GM12892 (cell line): ENCODE measurements around the gene HSD11B2.

ENCODE experiments used
- DNase-seq: peaks from one replicate; pipeline ENCODE4 v3.0.0; 2011; ENCODE audit not compliant: insufficient read length
- FAIRE-seq: peaks from 2 replicates; lab custom pipeline; 2011; peaks lifted over from hg19 to GRCh38; lab: Jason Lieb, UNC
- POLR2A ChIP-seq: IDR thresholded peaks from 2 replicates; pipeline ENCODE4 v1.6.1; 2011; ENCODE audit warnings: low read depth, low read length, control low read depth
- POLR2AphosphoS5 ChIP-seq: IDR thresholded peaks from 2 replicates; pipeline ENCODE4 v1.6.1; 2011; ENCODE audit warnings: low read depth, low read length, control low read depth
- TAF1 ChIP-seq: IDR thresholded peaks from 2 replicates; pipeline ENCODE4 v1.6.1; 2011; ENCODE audit warnings: low read depth, mild to moderate bottlenecking, control low read depth, low read length, borderline replicate concordance

The HSD11B2 gene

DNA sequence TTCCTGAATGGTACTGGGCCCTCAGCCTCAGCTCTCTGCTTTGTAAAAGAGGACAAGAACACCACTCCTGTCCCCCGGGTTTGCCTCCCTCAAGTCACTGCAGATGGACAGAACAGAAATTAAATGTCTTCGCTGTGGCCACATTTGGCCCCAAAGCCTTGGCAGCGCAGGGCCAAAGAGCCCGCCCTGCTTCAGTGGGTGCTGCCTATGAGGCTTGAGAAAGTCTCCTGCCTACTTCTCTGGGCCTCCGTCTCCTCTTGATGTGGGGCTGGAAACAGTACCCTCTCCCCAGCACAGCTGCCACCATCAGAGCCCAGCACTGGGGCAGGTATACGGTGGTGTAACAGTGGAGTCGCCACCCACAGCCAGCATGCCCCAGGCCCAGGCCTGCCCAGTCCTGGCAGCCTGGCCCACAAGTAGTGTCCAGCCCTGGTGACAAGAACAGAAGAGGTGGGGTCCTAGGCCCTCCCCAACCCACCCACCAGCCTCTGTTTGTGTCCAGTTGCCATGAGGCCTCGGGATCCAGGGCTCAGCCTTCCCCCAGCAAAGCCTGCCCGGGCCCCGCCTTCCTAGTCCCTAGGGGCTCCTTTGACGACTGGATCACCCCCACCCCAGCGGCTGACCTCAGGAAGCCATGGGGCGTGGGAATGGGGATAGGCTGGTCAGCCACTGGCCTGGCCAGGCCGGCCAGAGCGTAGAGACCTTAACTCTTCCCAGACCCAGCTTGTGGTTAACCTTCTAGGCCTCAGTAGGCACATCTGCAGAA is 33.7 kb upstream of the HSD11B2 start:
- no peak for FAIRE-seq
- DNase-seq, result no peak
- no peak for TF ChIP-seq POLR2AphosphoS5
- TF ChIP-seq POLR2A, result no peak
- no peak for TF ChIP-seq TAF1

DNA sequence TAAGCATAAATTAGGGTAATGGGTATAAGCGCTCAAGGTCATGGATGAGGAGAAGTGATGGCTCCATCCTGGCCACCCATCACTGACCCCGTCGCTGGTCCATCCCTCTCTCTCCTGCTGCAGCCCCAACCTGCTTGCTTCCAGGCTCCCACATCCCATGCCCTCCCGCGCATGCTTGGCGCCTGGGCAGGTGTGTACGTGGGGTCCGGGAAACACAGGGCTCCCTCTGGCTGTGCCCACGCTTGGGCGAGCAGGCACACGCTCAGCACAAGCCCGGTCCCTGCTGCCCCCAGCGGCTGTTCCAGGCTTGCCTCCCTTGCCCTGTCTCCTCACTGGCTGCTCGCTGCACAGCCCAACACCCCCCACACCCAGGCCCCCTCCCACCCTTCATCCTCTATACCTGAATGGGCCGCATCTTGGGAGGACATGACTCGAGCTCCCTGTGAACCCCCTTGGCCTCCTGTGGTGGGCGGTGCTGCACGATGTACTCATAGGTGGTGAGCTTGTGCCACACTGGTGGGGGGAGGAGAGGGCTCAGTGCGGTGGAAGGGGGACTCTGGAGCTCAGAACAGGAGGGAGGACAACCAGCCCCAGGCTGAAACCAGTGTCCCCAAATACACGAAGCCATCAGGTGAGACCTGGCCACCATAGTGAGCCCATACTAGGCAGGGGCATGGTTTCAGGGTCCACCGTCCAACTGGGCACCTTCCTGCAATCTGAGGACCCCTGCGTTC is 32.9 kb upstream of the HSD11B2 start:
- DNase-seq (no peak), FAIRE-seq (no peak)
- no peak for TF ChIP-seq POLR2A

DNA sequence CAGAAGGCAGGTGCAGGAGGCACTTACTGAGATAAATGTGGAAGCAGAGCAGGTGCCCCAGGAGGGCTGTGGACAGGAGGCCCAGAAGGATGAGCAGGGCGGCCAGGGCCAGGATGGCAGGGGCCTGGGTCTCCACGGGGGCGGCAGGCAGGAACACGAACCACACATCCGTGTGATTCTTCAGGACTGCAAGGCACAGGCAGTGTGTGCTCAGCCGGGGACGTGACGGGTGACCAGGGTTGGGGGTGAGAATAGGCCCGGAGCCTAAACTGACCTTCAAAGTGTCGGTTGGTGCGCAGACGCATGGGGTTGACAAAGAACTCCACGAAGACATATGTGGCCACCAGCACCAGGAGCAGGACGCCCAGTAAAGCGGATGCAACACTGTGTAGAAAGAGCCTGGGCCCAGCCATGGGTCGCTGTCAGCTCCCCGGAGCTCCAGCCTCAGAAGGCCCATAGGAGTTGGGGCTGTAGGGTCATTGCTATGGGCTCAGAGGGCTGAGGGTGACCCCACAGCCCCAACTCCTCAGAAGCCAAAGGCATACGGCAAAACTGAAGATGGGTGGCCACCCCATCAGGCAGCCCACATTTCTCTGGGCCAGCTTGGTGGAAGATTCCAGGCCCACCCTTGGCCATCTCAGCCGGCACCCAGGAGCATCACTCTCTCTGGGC is 32.2 kb upstream of the HSD11B2 start:
- no peak for DNase-seq
- no peak for FAIRE-seq
- TF ChIP-seq TAF1, result no peak
- no peak for TF ChIP-seq POLR2AphosphoS5
- no peak for TF ChIP-seq POLR2A

DNA sequence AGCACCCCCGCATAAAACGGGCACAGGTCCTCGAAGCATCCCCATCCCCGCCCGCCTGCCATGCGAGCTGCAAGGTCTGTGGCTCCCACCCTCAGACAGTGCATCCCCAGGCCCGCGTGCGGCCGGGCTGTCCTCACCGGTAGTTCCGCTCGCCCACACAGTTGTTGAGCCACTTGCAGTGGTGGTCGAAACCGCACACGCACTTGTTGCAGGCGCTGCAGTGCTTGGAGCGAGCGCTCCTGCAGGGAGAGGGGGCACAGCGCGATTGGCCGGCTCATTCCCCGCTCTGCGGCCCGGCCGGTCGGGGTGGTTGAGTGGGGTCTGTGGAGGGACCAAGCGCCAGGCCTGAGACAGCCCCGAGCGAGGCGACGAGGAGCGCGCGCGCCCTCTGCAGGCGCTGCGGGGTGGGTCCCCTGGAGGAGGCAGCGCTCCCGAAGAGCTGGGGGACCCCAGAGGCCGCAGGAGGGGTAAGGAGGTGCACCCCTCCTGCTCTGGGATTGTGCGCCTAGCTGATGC is 31.6 kb upstream of the HSD11B2 start:
- DNase-seq, result peak; percentile 85
- FAIRE-seq, result peak; percentile 63
- TF ChIP-seq TAF1, result no peak
- no peak for TF ChIP-seq POLR2A
- TF ChIP-seq POLR2AphosphoS5, result no peak

DNA sequence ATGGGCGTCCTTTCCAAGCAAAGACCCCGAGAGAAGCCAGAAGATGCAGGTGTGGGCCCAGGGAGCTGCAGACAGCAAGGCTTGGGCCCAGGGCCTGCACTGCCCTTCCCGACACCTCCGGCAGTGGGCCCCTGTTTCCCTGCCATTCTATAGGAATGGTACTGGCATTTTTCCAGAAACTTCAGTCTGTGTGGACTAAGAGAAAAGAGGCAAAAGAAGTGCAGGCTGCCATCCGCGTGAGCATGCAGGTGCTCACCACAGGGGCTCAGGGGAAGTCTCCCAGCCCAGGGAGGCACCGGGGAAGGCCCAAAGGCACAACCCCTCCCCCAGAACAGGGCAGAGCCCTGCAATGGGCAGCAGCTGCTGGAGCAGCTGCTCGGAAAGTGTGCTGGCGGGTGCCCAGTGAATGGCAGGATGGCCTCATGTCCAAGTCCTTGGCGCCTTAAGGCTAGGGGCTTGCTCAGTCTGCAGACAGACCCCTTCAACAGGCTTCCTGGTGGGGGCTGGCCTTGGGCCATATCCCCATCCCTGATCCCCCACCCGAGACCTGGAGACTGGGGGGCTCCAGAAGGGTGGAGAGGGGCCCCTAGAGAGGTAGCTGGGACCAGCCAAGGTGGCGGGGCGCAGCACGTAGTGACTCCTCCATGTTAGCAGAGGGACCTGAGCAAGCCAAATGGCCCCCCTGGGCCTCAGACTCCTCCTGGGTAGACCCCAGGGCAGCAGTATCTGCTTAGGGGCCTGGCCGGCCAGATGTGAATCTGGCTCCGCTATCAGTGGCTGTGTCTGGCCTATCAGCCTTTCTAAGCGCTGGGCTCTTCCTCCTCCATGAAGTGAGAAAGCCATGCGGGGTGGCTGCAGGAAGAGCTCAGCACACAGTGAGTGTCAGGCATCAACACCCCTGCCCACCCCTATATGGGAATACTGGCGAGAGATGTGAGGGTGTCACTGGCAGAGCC is 30.9 kb upstream of the HSD11B2 start:
- TF ChIP-seq POLR2AphosphoS5, result no peak
- no peak for TF ChIP-seq POLR2A
- no peak for TF ChIP-seq TAF1
- DNase-seq (no peak), FAIRE-seq (no peak)

DNA sequence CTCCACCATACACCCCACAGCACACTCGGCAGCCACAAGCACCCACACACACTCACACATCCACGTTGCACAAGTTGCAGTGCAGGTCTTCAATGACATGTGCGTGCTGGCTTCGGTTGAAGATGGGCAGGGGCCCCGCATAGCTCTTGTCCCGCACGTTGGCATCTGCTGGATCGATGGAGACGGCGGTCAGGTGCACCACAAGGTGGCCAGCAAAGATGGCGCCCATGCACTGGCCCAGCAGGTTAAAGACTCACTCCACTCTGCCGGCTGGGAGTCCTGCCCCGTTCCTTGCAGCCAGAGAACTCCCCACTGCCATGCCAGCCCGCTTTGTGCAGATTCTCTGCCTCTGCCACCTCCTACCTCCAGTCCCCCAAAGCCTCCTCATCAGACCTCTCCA is 30.0 kb upstream of the HSD11B2 start:
- TF ChIP-seq TAF1 (no peak), POLR2AphosphoS5 (no peak), POLR2A (no peak)
- no peak for DNase-seq
- no peak for FAIRE-seq

DNA sequence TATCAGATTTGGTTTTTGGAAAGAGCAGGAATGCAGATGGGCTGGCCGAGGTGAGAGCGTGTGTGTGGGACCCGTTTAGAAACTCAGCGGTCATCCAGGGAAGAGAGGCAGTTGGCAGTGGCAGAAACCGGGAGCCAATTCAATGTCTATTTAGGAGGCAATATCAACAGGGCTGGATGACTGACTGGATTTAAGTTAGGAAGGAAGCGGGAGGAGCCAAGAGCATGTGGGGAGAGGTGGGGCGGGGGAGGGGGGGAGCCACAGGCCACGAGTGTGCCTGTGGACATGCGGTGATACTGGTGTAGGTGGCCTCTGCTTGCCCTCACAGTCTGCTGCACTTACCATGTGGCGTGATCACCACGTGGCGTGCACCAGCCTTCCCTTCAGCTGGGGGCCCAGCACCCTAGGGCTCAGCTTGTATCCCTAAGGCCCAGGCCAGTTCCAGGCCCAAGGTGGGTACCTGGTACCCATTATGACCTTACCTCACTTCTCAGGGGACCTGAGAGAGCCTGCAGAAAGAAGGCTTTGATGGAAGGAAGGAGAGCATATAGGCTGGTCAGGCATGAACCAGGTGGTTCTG is 26.9 kb upstream of the HSD11B2 start:
- FAIRE-seq (no peak), DNase-seq (no peak)
- TF ChIP-seq POLR2AphosphoS5 (no peak), POLR2A (no peak), TAF1 (no peak)

DNA sequence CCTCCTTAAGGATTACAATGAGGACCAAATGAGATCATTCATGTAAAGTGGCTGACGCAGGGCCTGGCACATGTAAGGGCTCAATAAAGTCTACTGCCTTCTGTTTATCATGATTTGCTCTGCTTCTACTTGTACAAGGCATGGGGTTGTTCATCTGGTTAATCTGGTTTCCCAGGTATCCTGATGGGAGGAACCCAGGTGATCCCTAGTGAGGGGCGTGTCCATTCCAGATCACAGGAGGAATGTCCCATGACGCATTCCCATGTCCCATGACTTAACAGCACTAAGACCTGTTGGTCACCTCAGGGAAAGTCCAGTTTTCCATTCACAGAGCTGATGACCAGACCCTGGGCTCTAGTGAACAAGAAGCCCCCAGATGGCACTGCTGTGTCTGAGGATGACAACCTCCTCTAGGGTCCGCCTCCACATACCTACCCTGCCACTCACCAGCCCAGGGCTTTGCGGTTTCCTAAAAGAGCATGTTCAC is 26.1 kb upstream of the HSD11B2 start:
- DNase-seq (no peak), FAIRE-seq (no peak)
- no peak for TF ChIP-seq TAF1
- no peak for TF ChIP-seq POLR2AphosphoS5
- no peak for TF ChIP-seq POLR2A

DNA sequence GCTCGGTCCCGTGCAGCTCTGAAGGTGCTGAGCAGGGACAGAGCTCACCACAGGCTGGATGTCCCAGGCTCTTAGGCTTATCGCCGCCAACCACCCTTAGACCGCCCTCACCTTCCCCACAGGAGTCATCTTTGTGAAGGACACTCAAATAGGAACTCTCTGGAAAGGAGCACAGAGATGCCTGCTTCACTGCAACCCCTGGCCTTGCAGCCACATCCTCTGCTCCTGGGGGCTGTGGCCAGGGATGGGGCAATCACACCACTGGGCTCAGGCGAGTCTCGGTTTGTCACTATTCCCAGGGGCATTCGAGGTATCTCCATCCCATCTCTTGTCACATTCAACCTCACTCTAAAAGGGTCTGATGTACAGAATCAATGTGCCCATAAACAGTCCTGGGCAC is 25.6 kb upstream of the HSD11B2 start:
- DNase-seq, result no peak
- TF ChIP-seq POLR2AphosphoS5 (no peak), TAF1 (no peak), POLR2A (no peak)
- FAIRE-seq, result no peak
